ENCODE data around the gene SYNJ1. TPM values are rescaled to one million over a fixed set of nuclear protein-coding genes. Genes with fewer than 3 reads are reported as not detected.

SYNJ1 gene
- total and polyA plus RNA-seq, 2 of the 4 experiments (the other 2 are of a cell fraction) = 3.6 to 4.6 TPM

DNA sequence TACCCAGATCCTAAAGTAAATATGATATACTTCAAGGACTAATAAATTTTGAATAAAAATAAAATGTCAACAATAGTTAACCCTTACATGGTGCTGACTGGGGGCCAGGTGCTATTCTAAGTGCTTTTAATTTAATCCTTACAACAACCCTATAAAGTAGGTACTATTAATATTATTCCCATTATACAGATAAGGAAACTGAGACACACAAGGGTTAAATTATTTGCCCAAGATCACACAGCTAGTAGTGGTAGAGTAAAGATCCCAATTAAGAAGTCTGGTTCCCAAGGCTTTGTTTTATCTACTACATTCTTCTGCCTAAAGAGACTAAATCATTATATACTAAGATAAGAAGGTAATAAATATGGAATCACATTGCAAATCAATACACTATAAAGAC, 34.2 kb downstream of the SYNJ1 start:
- peaks cover 3% of the 10 kb centered on the region; the same call in 1 of the 2 replicates for H3K36me3 ChIP-seq (ENCODE audit: control insufficient read depth, insufficient read depth, low read length)
- H2BK15ac ChIP-seq (ENCODE audit: low read depth, low read length) = no peak overlapping the region
- ATAC-seq (ENCODE audit: low read depth) (no peak), DNase-seq (no peak)
- peaks cover 0 to 3% of the 10 kb centered on the region in 2 experiments; a peak in 3 of 4 replicates for H3K79me1 ChIP-seq (ENCODE audit: low read depth in 1 of 2, low read length in 2 of 2)
- no peak overlapping the region for H3K4me2 ChIP-seq (ENCODE audit: low read depth, low read length)
- H3K27ac ChIP-seq (ENCODE audit: insufficient read depth, low read length) = no peak overlapping the region
- H2AK5ac ChIP-seq (ENCODE audit: low read depth, low read length) = no peak overlapping the region
- H3K9me3 ChIP-seq (ENCODE audit: control insufficient read depth, insufficient read depth, low read length) = no peaks in the 10 kb centered on the region
- H4K5ac ChIP-seq (ENCODE audit: low read depth, low read length) = no peak overlapping the region
- H3K4ac ChIP-seq (ENCODE audit: low read depth, low read length) = no peak overlapping the region
- H2BK5ac ChIP-seq (ENCODE audit: low read depth, low read length, poor library complexity, severe bottlenecking) = no peak overlapping the region
- H2AFZ ChIP-seq (replicated peaks; ENCODE audit: low read length, poor library complexity) = no peak overlapping the region
- H4K8ac ChIP-seq (ENCODE audit: low read depth in 2 of 2, low read length in 2 of 2) = no peak overlapping the region
- intact Hi-C loops (cut with micrococcal nuclease) (no loop called here), in situ Hi-C loops (cut with MboI; ENCODE audit: low sequenced_read_pairs) (no loop called here), dilution Hi-C loops (cut with HindIII; ENCODE audit: low sequenced_read_pairs, unreplicated experiment) (no loop called here)
- H3K9ac ChIP-seq (ENCODE audit: low read depth, low read length) = no peak overlapping the region
- ChIA-PET CTCF (no interaction called here), POLR2A (ENCODE audit: unreplicated experiment) (no interaction called here)
- H2BK20ac ChIP-seq (ENCODE audit: low read depth, low read length) = no peak overlapping the region
- H3K27me3 ChIP-seq (ENCODE audit: control insufficient read depth, insufficient read depth, low read length) = no peaks in the 10 kb centered on the region
- no peak overlapping the region for H4K91ac ChIP-seq (ENCODE audit: insufficient read depth, low read depth, low read length)
- TF ChIP-seq BHLHE40 (IDR thresholded peaks at IDR 0.05; ENCODE audit: low read depth, low read length) = no peak
- TF ChIP-seq NFE2L2 (IDR thresholded peaks at IDR 0.05; ENCODE audit: low read depth, low read length) = no peak
- TF ChIP-seq, protein P1, sequence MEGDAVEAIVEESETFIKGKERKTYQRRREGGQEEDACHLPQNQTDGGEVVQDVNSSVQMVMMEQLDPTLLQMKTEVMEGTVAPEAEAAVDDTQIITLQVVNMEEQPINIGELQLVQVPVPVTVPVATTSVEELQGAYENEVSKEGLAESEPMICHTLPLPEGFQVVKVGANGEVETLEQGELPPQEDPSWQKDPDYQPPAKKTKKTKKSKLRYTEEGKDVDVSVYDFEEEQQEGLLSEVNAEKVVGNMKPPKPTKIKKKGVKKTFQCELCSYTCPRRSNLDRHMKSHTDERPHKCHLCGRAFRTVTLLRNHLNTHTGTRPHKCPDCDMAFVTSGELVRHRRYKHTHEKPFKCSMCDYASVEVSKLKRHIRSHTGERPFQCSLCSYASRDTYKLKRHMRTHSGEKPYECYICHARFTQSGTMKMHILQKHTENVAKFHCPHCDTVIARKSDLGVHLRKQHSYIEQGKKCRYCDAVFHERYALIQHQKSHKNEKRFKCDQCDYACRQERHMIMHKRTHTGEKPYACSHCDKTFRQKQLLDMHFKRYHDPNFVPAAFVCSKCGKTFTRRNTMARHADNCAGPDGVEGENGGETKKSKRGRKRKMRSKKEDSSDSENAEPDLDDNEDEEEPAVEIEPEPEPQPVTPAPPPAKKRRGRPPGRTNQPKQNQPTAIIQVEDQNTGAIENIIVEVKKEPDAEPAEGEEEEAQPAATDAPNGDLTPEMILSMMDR (conservative IDR thresholded peaks at IDR 0.05; ENCODE audit: low read depth, low read length) = no peak
- no peaks in the 10 kb centered on the region for H3K9me1 ChIP-seq (ENCODE audit: insufficient read depth, low read length)
- H3K18ac ChIP-seq (ENCODE audit: low read depth, low read length) = no peak overlapping the region
- no TSS peak for BruUV-seq (replicated peaks)
- H3K14ac ChIP-seq (replicated peaks; ENCODE audit: low read depth, low read length) = no peak overlapping the region
- no peak overlapping the region for H3K23ac ChIP-seq (ENCODE audit: low read depth, low read length)
- H3K4me1 ChIP-seq (ENCODE audit: control insufficient read depth, insufficient read depth, low read length) = no peaks in the 10 kb centered on the region
- H3K56ac ChIP-seq (ENCODE audit: extremely low read depth, insufficient read depth, low read length) = no peak overlapping the region
- no peak overlapping the region for H3K4me3 ChIP-seq (ENCODE audit: insufficient read depth, low read depth, low read length)
- H2AK9ac ChIP-seq (replicated peaks; ENCODE audit: low read depth, low read length, poor library complexity) = no peak overlapping the region
- H2BK120ac ChIP-seq (ENCODE audit: low read depth, low read length) = no peak overlapping the region
- no peaks in the 10 kb centered on the region for H4K20me1 ChIP-seq (ENCODE audit: insufficient read depth, low read length)
